WI38 (cell line): ENCODE data around the gene HAND2.

Experiments used
- H3K4me3 ChIP-seq: 2 replicates; pipeline ENCODE4 v1.5.1; 2011; ENCODE audit warnings: low read depth, mild to moderate bottlenecking, control low read depth, low read length
- TF ChIP-seq, protein P1 (sequence below): IDR thresholded peaks from 2 replicates; pipeline ENCODE4 v1.5.1; 2012; ENCODE audit warnings: low read depth, mild to moderate bottlenecking, control low read depth, low read length

Gene HAND2

DNA sequence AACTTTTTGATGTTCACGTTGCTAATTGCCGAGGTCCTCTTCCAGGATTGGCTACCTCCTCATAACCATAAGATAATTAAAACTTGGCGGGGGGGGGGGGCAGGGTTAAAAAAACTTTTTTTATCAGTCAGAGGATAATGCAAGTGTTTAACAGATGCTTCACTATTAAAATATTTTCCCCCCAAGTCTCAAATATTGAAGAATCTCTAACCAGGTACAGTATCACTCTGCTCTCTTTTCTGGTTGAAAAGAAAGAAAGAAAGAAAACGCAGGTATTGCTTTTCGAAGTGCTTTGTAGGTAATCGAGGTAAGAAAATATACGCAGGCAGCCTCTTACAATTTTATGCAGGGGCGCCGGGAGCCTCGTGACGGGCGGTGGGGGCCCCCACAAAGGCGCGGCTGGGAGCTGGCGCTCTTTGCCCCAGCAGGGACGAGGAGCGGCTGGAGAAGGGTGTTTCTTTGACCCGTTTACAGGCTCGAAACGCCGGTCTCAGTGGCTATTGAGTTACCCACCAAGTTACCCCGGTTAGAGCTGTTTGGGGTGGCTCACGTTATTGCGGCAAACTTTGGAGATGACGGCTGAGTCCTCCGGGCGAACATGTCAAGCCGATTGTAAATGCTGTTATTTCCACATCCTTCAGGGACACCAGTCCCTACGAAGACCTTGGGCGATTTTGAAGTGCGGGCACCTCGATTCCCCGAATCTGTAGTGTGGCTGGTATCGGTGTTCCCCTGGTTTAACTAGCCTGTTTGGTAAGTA is 477 bp upstream of the HAND2 start:
- H3K4me3 ChIP-seq: peak overlapping the region; percentile 41; the same call in 1 of the 2 replicates
- TF ChIP-seq, protein P1, sequence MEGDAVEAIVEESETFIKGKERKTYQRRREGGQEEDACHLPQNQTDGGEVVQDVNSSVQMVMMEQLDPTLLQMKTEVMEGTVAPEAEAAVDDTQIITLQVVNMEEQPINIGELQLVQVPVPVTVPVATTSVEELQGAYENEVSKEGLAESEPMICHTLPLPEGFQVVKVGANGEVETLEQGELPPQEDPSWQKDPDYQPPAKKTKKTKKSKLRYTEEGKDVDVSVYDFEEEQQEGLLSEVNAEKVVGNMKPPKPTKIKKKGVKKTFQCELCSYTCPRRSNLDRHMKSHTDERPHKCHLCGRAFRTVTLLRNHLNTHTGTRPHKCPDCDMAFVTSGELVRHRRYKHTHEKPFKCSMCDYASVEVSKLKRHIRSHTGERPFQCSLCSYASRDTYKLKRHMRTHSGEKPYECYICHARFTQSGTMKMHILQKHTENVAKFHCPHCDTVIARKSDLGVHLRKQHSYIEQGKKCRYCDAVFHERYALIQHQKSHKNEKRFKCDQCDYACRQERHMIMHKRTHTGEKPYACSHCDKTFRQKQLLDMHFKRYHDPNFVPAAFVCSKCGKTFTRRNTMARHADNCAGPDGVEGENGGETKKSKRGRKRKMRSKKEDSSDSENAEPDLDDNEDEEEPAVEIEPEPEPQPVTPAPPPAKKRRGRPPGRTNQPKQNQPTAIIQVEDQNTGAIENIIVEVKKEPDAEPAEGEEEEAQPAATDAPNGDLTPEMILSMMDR: no peak

DNA sequence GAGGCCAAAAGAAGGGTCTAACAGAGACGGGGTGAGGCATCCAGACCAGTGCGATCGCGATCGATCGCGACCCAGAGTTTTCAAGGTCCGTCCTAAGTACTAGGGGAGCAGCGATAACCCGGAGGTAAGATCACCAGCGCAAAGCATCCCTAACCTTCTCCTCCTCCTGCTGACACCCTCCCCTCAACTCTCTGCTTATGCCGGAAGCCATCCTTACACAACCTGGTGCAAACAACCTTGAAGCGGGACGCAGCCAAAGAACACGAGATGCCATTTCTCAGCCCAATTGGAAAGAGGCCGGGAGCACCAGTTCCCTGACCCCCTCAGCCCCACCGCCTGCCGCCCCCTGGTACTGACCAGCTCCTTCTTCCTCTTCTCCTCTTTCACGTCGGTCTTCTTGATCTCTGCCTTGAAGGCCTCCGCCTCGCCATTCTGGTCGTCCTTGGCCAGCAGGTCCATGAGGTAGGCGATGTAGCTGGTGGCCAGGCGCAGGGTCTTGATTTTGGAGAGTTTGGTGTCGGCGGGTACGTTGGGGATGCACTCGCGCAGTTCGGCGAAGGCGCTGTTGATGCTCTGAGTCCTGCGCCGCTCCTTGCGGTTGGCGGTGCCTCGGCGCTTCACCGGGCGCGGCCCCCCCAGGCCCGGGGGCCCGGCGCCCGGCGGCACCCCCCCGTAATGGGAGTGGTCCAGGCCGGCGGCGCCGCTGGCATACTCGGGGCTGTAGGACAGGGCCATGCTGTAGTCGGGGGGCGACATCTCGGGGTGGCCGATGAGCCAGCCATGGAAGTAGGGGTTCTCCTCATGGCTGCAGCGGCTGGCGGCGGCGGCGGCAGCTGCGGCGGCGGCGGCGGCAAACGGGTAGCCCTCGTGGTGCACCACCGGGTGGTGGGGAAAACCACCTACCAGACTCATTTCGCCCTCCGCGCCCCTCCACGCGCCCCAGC is 1.4 kb downstream of the HAND2 start:
- no peak overlapping the region for H3K4me3 ChIP-seq
- TF ChIP-seq, protein P1: no peak

DNA sequence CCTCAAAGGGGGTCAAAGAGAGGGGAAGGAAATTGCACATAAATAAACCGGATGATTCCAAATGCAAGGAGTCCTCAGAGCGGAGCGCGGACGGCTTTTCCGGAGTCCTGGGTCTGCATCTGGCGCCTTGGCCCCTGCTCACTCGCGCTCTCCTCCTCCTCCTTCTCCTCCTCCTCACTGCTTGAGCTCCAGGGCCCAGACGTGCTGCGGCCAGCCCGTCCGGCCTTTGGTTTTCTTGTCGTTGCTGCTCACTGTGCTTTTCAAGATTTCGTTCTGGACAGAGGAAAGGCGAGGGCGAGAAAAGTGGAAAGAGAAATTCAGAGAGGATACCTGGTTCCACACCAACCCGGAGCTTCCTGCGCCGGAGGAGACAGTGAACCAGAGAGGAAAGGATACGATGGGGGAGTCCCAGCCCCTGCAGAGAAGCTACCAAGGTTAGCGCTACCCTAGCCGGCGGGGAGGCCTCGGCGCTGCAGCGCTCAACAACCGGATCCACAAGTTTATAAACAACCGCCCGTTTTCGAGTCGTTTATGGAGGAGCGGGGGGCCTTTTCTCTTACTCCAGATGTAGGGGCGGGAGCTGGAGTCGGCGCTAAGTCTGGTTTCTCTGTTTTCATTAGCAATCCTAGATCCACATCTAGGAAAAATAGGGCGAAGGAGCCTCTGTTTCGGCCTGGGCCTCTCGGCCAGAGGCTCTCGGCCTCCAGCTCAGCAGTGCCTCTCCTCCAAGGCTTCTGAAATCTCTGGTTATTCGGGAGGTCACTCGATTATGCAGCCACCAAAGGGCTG is 2.7 kb downstream of the HAND2 start:
- TF ChIP-seq, protein P1: no peak
- H3K4me3 ChIP-seq: no peak overlapping the region

DNA sequence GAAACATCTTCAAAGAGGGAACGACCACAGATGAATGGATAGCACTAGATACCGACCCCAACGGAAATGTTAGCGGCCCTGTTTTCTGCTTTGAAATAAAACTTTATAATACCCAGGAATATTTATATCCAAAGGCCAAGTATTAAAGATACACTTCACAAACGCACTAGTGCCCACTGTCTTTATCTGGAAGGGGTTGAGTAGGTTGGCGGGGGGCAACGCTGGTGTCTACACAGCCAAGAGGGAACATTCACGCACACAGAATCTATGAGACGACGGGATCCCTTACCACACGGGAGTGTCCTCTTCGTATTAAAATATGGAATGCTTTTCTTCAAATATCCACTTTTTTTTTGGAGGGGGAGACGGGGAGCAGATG is 3.3 kb downstream of the HAND2 start:
- H3K4me3 ChIP-seq: no peak overlapping the region
- TF ChIP-seq, protein P1: no peak

DNA sequence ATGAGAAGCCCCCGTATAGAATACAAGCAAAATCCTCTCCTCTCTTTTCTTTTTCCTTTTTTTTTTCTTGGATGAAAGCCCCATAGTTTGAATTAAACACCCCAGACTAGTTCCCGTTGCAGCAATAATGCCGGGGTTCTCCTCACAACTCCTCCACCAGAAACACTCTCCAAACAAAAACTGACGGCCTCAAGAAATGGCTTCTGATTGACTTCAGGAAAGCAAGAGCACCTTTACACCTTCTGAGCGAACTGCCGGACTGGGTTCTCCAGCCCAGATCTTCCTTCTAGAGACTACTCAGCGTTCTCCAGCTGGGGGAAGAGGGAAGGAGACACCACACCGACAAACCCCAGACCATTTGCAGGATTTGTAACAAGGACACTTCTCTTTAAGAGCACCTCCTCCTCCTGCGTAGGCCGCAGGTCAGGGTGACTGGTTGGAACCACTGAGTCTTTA is 4.0 kb downstream of the HAND2 start:
- TF ChIP-seq, protein P1: no peak

DNA sequence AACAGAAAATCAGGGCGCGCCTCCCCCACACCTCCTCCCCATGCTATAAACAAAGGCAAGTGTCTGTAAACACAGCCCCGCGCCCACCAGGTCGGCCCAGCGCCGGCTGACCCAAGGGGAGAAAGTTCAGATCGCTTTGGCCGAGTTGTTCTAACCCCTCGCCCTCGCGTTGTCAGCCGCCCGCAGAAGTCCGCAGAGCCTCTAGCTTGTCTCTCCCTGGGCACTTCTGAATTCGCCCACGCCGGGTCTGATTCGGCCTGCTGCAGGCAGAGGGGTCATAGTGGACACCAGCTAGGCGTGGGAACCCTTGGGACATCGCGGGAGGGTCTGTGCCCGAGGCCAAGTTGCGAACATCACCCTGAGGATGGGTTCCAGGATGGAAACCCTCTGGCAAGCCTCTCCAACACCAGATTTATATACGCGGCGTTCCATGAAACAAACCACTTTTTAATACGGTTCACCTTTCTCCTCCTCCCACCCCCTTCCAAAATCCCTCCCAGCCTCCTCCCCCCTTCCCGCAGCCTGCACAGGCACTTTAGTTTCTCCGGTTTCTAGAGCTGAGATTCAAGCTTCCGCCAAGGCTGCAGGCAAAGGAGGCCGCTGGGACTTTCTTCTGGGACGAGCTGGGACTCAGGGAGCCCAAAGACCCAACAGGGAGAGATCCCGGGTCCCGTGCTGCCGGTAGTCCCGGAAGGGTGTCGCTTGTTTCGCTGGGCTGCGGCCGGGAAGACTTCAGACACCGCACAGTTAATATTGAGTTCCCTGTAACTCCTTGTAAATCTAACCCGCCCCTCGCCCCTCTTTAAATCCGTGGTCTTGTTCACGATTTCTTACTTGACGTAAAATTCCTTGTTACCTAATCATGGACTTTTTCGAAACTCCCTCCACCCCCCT is 4.7 kb downstream of the HAND2 start:
- TF ChIP-seq, protein P1: no peak
- H3K4me3 ChIP-seq: no peak overlapping the region

More for the DNA sequence above, 4.0 kb downstream of the HAND2 start:
- H3K4me3 ChIP-seq: no peak overlapping the region
